Ectodermal cell (in vitro differentiated cells): ENCODE data around the gene DHRSX.
"Not testable (repeated sequence)": the region's sequence is repeated elsewhere in the genome, so short reads cannot be mapped to it uniquely, and the experiment has no call there.

ENCODE experiments used
- H3K27ac ChIP-seq: 2 replicates; pipeline ENCODE4 v1.7.0; 2013; ENCODE audit warnings: mild to moderate bottlenecking, low read depth, low read length; ENCODE audit not compliant: insufficient read depth, poor library complexity, severe bottlenecking
- H3K27me3 ChIP-seq: 2 replicates; pipeline ENCODE4 v1.7.0; 2013; ENCODE audit warnings: mild to moderate bottlenecking, low read length; ENCODE audit not compliant: insufficient read depth, control insufficient read depth, poor library complexity, severe bottlenecking
- H3K36me3 ChIP-seq: one replicate; pipeline ENCODE4 v1.7.0; 2013; ENCODE audit warnings: low read length; ENCODE audit not compliant: control insufficient read depth, insufficient read depth
- H3K4me1 ChIP-seq: one replicate; pipeline ENCODE4 v1.7.0; 2013; ENCODE audit warnings: low read length; ENCODE audit not compliant: control insufficient read depth, insufficient read depth
- H3K4me3 ChIP-seq: 2 replicates; pipeline ENCODE4 v1.7.0; 2013; ENCODE audit warnings: low read depth, low read length, control low read depth; ENCODE audit not compliant: insufficient read depth
- H3K9me3 ChIP-seq: 2 replicates; pipeline ENCODE4 v1.7.0; 2013; ENCODE audit warnings: mild to moderate bottlenecking, low read length, moderate library complexity; ENCODE audit not compliant: control insufficient read depth
- WGBS, 2 experiments: methylation state at CpG; one replicate each; pipeline ENCODE4 v1.1.7; 2013; ENCODE audit warnings: missing lambda C conversion rate in 2 of 2; 5-methylcytosine and 5-hydroxymethylcytosine counted together

The DHRSX gene

DNA sequence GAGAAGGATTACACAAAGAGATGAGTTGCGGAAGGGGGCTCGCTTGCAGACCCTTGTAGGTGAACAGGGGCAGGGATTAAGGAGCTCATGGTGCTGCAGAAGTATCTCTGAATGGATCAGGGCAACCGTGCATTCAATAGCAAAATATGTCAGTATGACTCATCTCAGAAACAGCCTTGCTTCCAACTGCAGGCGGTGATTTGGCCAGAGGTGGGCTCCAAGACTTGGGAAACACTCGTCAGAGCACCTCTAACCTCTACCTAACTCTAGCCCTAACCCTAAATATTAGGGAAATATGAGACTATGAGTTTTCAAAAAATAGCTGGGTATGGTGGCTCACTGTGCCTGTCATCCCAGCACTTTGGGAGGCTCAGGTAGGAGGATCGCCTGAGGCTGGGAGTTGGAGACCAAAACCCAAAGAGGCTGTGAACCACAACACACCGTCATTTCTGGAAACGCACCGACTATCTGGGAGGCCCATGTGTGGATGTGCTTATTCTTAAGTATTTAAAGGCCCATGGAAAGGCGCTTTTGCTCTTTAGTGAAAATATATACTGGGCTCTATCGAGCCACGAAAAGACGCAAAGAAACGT lies 102.6 kb downstream of the DHRSX start:
- 82 to 89% methylated on average over 13 to 14 of the region's 14 CpGs for WGBS, 2 experiments
- H3K27me3 ChIP-seq, result no peaks in the 10 kb centered on the region

DNA sequence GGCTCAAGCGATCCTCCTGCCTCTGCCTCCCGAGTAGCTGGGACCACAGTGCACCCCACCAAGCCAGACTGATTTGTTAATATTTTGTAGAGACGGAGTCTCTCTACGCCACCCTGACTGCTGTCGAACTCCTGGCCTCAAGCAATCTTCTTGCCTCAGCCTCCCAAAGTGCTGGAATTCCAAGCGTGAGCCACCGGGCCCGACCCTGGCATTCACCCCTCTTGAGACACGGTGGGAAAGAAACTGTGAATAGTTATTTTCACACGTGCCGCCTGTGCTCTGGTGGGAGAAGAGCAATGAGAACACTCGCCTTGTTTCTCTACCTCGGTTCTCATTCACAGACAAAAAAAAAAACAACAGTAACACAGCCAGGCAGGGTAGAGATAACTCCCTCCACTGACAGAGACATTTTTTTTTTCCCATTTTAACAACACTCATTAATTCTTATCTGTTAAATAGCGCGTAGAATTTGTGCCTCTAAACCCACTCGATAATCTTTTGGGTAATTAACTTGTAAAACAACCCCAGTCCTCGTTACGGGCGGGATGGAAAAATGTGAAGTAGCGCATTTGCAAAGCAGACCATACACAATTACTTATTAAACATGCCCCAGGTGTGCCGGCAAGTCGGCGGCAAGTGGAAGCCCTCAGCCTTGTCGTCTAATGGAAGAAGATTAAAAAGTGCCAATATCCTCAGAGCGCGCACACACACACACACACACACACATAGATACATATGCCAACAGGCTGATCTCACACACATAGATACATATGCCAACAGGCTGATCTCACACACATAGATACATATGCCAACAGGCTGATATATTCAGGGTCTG lies 103.3 kb downstream of the DHRSX start:
- peaks cover 31% of the 10 kb centered on the region for H3K4me1 ChIP-seq
- H3K27ac ChIP-seq, result no peak overlapping the region
- no peaks in the 10 kb centered on the region for H3K27me3 ChIP-seq
- no peak overlapping the region for H3K4me3 ChIP-seq
- H3K9me3 ChIP-seq, result no peaks in the 10 kb centered on the region
- no peaks in the 10 kb centered on the region for H3K36me3 ChIP-seq
- 91 to 92% methylated on average over 26 of the region's 26 CpGs for WGBS, 2 experiments

More for the DNA sequence above, 102.6 kb downstream of the DHRSX start:
- Histone ChIP-seq H3K4me3 (no peak overlapping the region), H3K4me1 (peaks cover 31% of the 10 kb centered on the region), H3K9me3 (no peaks in the 10 kb centered on the region), H3K36me3 (no peaks in the 10 kb centered on the region), H3K27ac (no peak overlapping the region)

DNA sequence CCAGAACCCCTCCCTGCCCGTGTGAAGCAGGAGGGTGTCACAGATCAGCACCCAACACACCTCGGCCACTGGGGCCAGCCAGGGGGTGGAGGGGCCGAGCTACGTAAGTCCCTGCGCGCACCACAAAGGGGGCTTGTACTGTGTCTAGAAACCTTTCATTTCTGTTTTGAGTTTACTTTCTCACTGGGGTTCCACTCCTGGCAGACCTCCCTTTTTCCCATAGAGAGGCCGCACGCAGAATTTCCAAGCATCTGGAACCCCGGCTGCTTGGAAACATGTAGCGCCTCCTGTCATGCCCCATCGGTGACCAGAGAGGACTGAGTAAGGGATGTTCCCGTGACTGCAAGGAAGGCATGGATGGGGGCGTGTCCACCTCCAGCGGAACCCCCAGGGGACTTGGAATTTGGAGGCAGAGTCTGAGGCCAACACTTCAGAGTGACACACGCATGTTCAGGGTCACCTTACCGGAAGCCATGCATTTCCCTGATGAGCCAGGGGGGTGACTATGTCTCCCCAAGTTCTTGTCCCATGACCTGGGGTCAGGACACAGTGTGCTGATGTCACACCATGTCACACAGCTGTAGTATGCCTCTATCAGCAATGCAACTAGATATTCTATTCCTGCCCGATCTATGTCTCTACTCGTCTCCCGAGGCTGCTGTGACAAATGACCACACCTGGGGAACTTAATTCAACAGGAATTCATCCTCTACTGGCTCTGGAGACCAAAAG lies 105.3 kb downstream of the DHRSX start:
- H3K27ac ChIP-seq, result no peak overlapping the region
- H3K36me3 ChIP-seq, result peaks cover 10% of the 10 kb centered on the region
- peaks cover 20% of the 10 kb centered on the region for H3K4me1 ChIP-seq
- H3K9me3 ChIP-seq, result peaks cover 6% of the 10 kb centered on the region
- H3K27me3 ChIP-seq, result no peaks in the 10 kb centered on the region
- H3K4me3 ChIP-seq, result no peak overlapping the region
- 87 to 88% methylated on average over 19 of the region's 19 CpGs for WGBS, 2 experiments

DNA sequence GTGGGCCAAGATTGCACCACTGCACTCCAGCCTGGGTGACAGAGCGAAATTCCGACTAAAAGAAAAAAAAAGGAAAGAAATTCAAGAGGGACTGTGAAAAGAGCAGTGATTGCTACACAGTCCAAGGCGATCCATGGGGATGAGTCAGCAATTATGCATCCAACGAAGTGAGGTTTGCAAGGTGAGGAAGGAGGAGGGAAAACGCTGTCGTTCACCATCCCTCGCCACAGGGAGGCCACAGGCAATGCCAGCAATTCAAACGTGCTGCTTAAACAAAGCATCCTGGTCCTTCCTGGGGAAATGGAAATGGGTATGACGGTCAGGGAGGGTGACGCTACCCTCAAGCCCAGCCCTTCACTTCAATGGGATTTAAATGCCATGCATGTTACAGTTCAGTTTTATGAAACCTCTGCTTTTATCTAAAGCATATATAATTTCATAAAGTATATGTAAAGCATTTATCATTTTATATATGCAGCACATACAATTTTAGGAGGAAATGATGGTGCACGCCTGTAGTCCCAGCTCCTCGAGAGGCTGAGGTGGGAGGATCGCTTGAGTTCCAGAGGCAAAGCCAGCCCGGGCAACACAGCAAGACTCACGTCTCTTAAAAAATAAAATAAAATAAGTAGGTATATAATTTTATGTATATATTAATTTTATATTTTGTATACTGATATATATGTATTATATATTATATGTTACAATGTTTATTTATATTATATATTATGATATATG lies 108.7 kb downstream of the DHRSX start:
- peaks cover 12% of the 10 kb centered on the region for H3K4me1 ChIP-seq
- H3K36me3 ChIP-seq, result peaks cover 10% of the 10 kb centered on the region
- no peaks in the 10 kb centered on the region for H3K27me3 ChIP-seq
- no peak overlapping the region for H3K27ac ChIP-seq
- 72 to 75% methylated on average over 14 to 15 of the region's 15 CpGs for WGBS, 2 experiments
- no peak overlapping the region for H3K4me3 ChIP-seq
- peaks cover 6% of the 10 kb centered on the region for H3K9me3 ChIP-seq

- no peak overlapping the region for H3K4me3 ChIP-seq
- WGBS, 2 experiments, result 96% methylated on average over 5 of the region's 5 CpGs
- H3K36me3 ChIP-seq, result peaks cover 10% of the 10 kb centered on the region
- H3K9me3 ChIP-seq, result peaks cover 6% of the 10 kb centered on the region
- H3K27me3 ChIP-seq, result no peaks in the 10 kb centered on the region
- H3K27ac ChIP-seq, result no peak overlapping the region
- H3K4me1 ChIP-seq, result peaks cover 8% of the 10 kb centered on the region
These were observed 110.0 kb downstream of the DHRSX start for GRCh38 chrX:2390754-2391153.

DNA sequence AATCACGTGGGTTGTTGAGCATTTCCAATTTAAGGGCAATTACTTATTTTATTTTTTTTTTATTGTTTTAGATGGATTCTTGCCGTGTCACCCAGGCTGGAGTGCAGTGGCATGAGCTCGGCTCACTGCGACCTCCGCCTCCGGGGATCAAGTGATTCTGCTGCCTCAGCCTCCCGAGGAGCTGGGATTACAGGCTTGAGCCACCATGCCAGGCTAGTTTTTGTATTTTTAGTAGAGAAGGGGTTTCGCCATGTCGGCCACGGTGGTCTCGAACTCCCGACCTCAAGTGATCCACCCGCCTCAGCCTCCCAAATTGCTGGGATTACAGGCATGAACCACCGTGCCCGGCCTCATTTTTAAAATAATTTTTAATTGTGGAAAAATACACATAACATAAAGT lies 111.0 kb downstream of the DHRSX start:
- WGBS, 2 experiments, result 90 to 91% methylated on average over 13 to 14 of the region's 15 CpGs
- H3K27me3 ChIP-seq, H3K4me1 ChIP-seq, H3K27ac ChIP-seq, H3K36me3 ChIP-seq, H3K9me3 ChIP-seq, H3K4me3 ChIP-seq: not testable (repeated sequence)

GRCh38 chrX:2389324-2389723 lies 111.5 kb downstream of the DHRSX start:
- H3K4me1 ChIP-seq, result no peaks in the 10 kb centered on the region
- WGBS, 2 experiments, result 94 to 95% methylated on average over 6 of the region's 6 CpGs
- H3K36me3 ChIP-seq, result peaks cover 10% of the 10 kb centered on the region
- no peaks in the 10 kb centered on the region for H3K27me3 ChIP-seq
- no peak overlapping the region for H3K4me3 ChIP-seq
- no peak overlapping the region for H3K27ac ChIP-seq
- peaks cover 6% of the 10 kb centered on the region for H3K9me3 ChIP-seq

GRCh38 chrX:2388669-2389068 lies 112.1 kb downstream of the DHRSX start:
- H3K36me3 ChIP-seq, result peaks cover 10% of the 10 kb centered on the region
- peaks cover 6% of the 10 kb centered on the region for H3K9me3 ChIP-seq
- H3K4me3 ChIP-seq, result no peak overlapping the region
- H3K27ac ChIP-seq, result no peak overlapping the region
- no peaks in the 10 kb centered on the region for H3K4me1 ChIP-seq
- 95 to 98% methylated on average over 4 of the region's 4 CpGs for WGBS, 2 experiments
- H3K27me3 ChIP-seq, result no peaks in the 10 kb centered on the region

GRCh38 chrX:2387614-2388239 lies 113.0 kb downstream of the DHRSX start:
- Histone ChIP-seq H3K4me3 (no peak overlapping the region), H3K27me3 (no peaks in the 10 kb centered on the region), H3K36me3 (peaks cover 10% of the 10 kb centered on the region), H3K27ac (no peak overlapping the region), H3K9me3 (peaks cover 6% of the 10 kb centered on the region), H3K4me1 (no peaks in the 10 kb centered on the region)
- WGBS, 2 experiments, result 91 to 92% methylated on average over 5 to 6 of the region's 6 CpGs
